Measurements from ENCODE around the gene MTRR.
A peak's percentile ranks its signal among the peaks of the same experiment; 100 is the strongest.

GRCh38 chr5:7886849-7887475 is 18.0 kb downstream of the MTRR start:
- TF ChIP-seq CTCF (conservative IDR thresholded peaks at IDR 0.05; ENCODE audit: low read depth, low read length) (peak; percentile 72), USF2 (IDR thresholded peaks at IDR 0.05; ENCODE audit: low read depth, low read length) (no peak), RAD21 (IDR thresholded peaks at IDR 0.05; ENCODE audit: low read length) (peak; percentile 73), SMC3 (IDR thresholded peaks at IDR 0.05; ENCODE audit: low read depth, low read length) (peak; percentile 35; the same call in 1 of the 2 replicates), MXI1 (IDR thresholded peaks at IDR 0.05; ENCODE audit: borderline replicate concordance, low read depth, low read length) (no peak)
